GM18868 (cell line): ENCODE measurements around the gene OLFM2.
"Not testable (repeated sequence)": the region's sequence is repeated elsewhere in the genome, so short reads cannot be mapped to it uniquely, and the experiment has no call there.

Experiments
- ATAC-seq: cut with Tn5 transposase; IDR thresholded peaks from one replicate; pipeline ENCODE4 v1.9.1; 2021; ENCODE audit warnings: mild to moderate bottlenecking, moderate library complexity; ENCODE audit not compliant: unreplicated experiment

OLFM2 gene

GRCh38 chr19:9836021-9836420 is 100.3 kb downstream of the OLFM2 start:
- ATAC-seq: no peak

- peak; percentile 3 for ATAC-seq
These were observed 100.8 kb downstream of the OLFM2 start for GRCh38 chr19:9835507-9835949.

- peak; percentile 95 for ATAC-seq
These were observed 101.4 kb downstream of the OLFM2 start, which contains the start of gene PIN1 for GRCh38 chr19:9834726-9835506. Gene PIN1, plus strand, starts transcription at chr19:9835318. Its CDS starts 27 bp downstream, at chr19:9835345.

- no peak for ATAC-seq
These were observed 102.0 kb downstream of the OLFM2 start for GRCh38 chr19:9834307-9834725.

GRCh38 chr19:9828551-9829063 is 107.7 kb downstream of the OLFM2 start:
- no peak for ATAC-seq

GRCh38 chr19:9827289-9828238 is 108.8 kb downstream of the OLFM2 start, which contains the start of gene UBL5:
Gene UBL5, plus strand, starts transcription at chr19:9827918. Its CDS starts 420 bp downstream, at chr19:9828338.
- ATAC-seq: peak; percentile 92

GRCh38 chr19:9823816-9824215 is 112.5 kb downstream of the OLFM2 start:
- ATAC-seq: no peak

GRCh38 chr19:9820034-9820433 is 116.3 kb downstream of the OLFM2 start:
- not testable (repeated sequence) for ATAC-seq

GRCh38 chr19:9819596-9819909 is 116.8 kb downstream of the OLFM2 start:
- no peak for ATAC-seq

- peak; percentile 85 for ATAC-seq
These were observed 117.3 kb downstream of the OLFM2 start, which contains the start of gene FBXL12 for GRCh38 chr19:9818734-9819595. Gene FBXL12, minus strand, starts transcription at chr19:9819079. Its CDS starts 266 bp downstream, at chr19:9818813.

GRCh38 chr19:9818175-9818733 is 118.1 kb downstream of the OLFM2 start:
- ATAC-seq: no peak

- no peak for ATAC-seq
These were observed 125.2 kb downstream of the OLFM2 start for GRCh38 chr19:9811139-9811538.

- no peak for ATAC-seq
These were observed 127.2 kb downstream of the OLFM2 start for GRCh38 chr19:9808855-9809824.

- ATAC-seq: no peak
These were observed 129.5 kb downstream of the OLFM2 start for GRCh38 chr19:9806803-9807202.
